CD14-positive monocyte (primary cell): ENCODE results near the gene KCNAB1. TPM values are rescaled to one million over a fixed set of nuclear protein-coding genes. Genes with fewer than 3 reads are reported as not detected.

Experiments
- DNase-seq, 3 donors: peaks; one replicate each; pipeline ENCODE4 v3.0.0-alpha.2; 2011 to 2022
- H2AFZ ChIP-seq: 2 replicates; pipeline ENCODE4 v1.6.0; 2012; ENCODE audit warnings: mild to moderate bottlenecking, low read depth, low read length, inconsistent platforms; ENCODE audit not compliant: insufficient read depth, poor library complexity, severe bottlenecking
- H3K27ac ChIP-seq, 2 donors: 1 replicate in 1 of 2; 2 replicates in 1 of 2; pipeline ENCODE4 v1.5.1; 2012 to 2013; ENCODE audit warnings: low read length in 2 of 2, control low read depth in 1 of 2, inconsistent platforms in 1 of 2, low read depth in 1 of 2, mild to moderate bottlenecking in 1 of 2
- H3K27me3 ChIP-seq, 2 donors: one replicate each; pipeline versions ENCODE4 v1.6.0 to v1.6.1; 2011 to 2013; ENCODE audit warnings: low read length in 2 of 2; ENCODE audit not compliant: control insufficient read depth in 2 of 2, insufficient read depth in 2 of 2
- H3K36me3 ChIP-seq, 2 donors: replicated peaks in 1 of 2; 1 replicate in 1 of 2; 2 replicates in 1 of 2; pipeline versions ENCODE4 v1.5.1 to v1.6.1; 2012 to 2013; ENCODE audit warnings: low read length in 2 of 2, control low read depth in 1 of 2, inconsistent platforms in 1 of 2, mild to moderate bottlenecking in 1 of 2; ENCODE audit not compliant: insufficient read depth in 2 of 2, control insufficient read depth in 1 of 2
- H3K4me1 ChIP-seq, 2 donors: 1 replicate in 1 of 2; 2 replicates in 1 of 2; pipeline versions ENCODE4 v1.5.1 to v1.6.1; 2012 to 2013; ENCODE audit warnings: low read length in 2 of 2, control low read depth in 1 of 2, inconsistent platforms in 1 of 2, mild to moderate bottlenecking in 1 of 2, moderate library complexity in 1 of 2; ENCODE audit not compliant: insufficient read depth in 2 of 2, control insufficient read depth in 1 of 2
- H3K4me2 ChIP-seq: replicated peaks from 2 replicates; pipeline ENCODE3; 2012; ENCODE audit warnings: low read length, moderate library complexity, mild to moderate bottlenecking; ENCODE audit not compliant: poor library complexity, severe bottlenecking; ENCODE audit errors: extremely low read depth
- H3K4me3 ChIP-seq, 3 experiments: fragments of 200-600 bp in 1 of 3; sonication (generic) in 1 of 3; replicated peaks in 1 of 3; 1 replicate in 2 of 3; 2 replicates in 1 of 3; pipeline ENCODE4 v1.5.1; 2011 to 2013; ENCODE audit warnings: low read length in 3 of 3, mild to moderate bottlenecking in 3 of 3, control low read depth in 2 of 3, low read depth in 2 of 3, inconsistent platforms in 1 of 3, moderate library complexity in 1 of 3
- H3K79me2 ChIP-seq: 2 replicates; pipeline ENCODE4 v1.6.0; 2012; ENCODE audit warnings: mild to moderate bottlenecking, control low read depth, inconsistent platforms, low read length, moderate library complexity; ENCODE audit not compliant: insufficient read depth
- H3K9ac ChIP-seq: 2 replicates; pipeline ENCODE4 v1.6.0; 2017; ENCODE audit warnings: low read length, mild to moderate bottlenecking; ENCODE audit not compliant: insufficient read depth, poor library complexity, severe bottlenecking
- H3K9me3 ChIP-seq, 2 donors: replicated peaks in 1 of 2; 1 replicate in 1 of 2; 2 replicates in 1 of 2; pipeline versions ENCODE4 v1.5.1 to v1.6.1; 2012 to 2013; ENCODE audit warnings: low read length in 2 of 2, control low read depth in 1 of 2; ENCODE audit not compliant: control insufficient read depth in 1 of 2, insufficient read depth in 1 of 2
- H4K20me1 ChIP-seq: 2 replicates; pipeline ENCODE4 v1.6.0; 2012; ENCODE audit warnings: mild to moderate bottlenecking, low read length, control low read depth, moderate library complexity; ENCODE audit not compliant: insufficient read depth
- H3K27ac Mint-ChIP-seq, 7 donors: one replicate each; pipeline ENCODE4 v1.8.0; 2020; ENCODE audit warnings: mild to moderate bottlenecking in 7 of 7, mixed read lengths in 7 of 7, moderate library complexity in 6 of 7, inconsistent platforms in 2 of 7
- H3K27me3 Mint-ChIP-seq, 3 donors: one replicate each; pipeline ENCODE4 v1.8.0; 2021 to 2022; ENCODE audit warnings: low read depth in 3 of 3, mild to moderate bottlenecking in 3 of 3, mixed read lengths in 3 of 3, moderate library complexity in 3 of 3, inconsistent platforms in 1 of 3
- H3K36me3 Mint-ChIP-seq, 2 donors: one replicate each; pipeline ENCODE4 v1.8.0; 2020; ENCODE audit warnings: mixed read lengths in 2 of 2, inconsistent platforms in 1 of 2, mild to moderate bottlenecking in 1 of 2
- H3K4me1 Mint-ChIP-seq: one replicate; pipeline ENCODE4 v1.8.0; 2020; ENCODE audit warnings: mild to moderate bottlenecking, mixed read lengths
- H3K4me3 Mint-ChIP-seq, 2 donors: one replicate each; pipeline ENCODE4 v1.8.0; 2020; ENCODE audit warnings: mild to moderate bottlenecking in 2 of 2, mixed read lengths in 2 of 2, moderate library complexity in 1 of 2
- H3K9me3 Mint-ChIP-seq, 7 donors: one replicate each; pipeline ENCODE4 v1.8.0; 2020 to 2022; ENCODE audit warnings: mixed read lengths in 7 of 7, mild to moderate bottlenecking in 6 of 7, moderate library complexity in 6 of 7, inconsistent platforms in 2 of 7
- CTCF ChIP-seq: fragments of 200-600 bp; IDR thresholded peaks from one replicate; pipeline ENCODE4 v1.8.0; 2022; ENCODE audit warnings: antibody characterized with exemption, mild to moderate bottlenecking
- WGBS: methylation state at CpG from one replicate; pipeline ENCODE4 v1.1.5; 2013; ENCODE audit warnings: missing lambda C conversion rate; ENCODE audit not compliant: insufficient coverage; 5-methylcytosine and 5-hydroxymethylcytosine counted together
- intact Hi-C, 2 donors: fragments of 100-400 bp; cut with micrococcal nuclease; formaldehyde crosslinking; loops; one replicate each; pipeline versions ENCODE4 v1.15.0 to v1.15.1; 2023
- polyA plus RNA-seq, 3 donors: library from polyadenylated mRNA; depleted of rRNA in 1 of 3; unstranded in 2 of 3; stranded (reverse) in 1 of 3; fragments of 300-500 nt in 2 of 3; fragments of >200 nt in 1 of 3; fragmentation: Illumina TruSeq in 2 of 3; gene quantifications; 1 replicate in 2 of 3; 2 replicates in 1 of 3; pipeline ENCODE4 v1.2.3, GENCODE V29; 2012 to 2021

Gene KCNAB1
- polyA plus RNA-seq, 3 donors, result 0.08 to 0.14 TPM; not detected in 1

DNA sequence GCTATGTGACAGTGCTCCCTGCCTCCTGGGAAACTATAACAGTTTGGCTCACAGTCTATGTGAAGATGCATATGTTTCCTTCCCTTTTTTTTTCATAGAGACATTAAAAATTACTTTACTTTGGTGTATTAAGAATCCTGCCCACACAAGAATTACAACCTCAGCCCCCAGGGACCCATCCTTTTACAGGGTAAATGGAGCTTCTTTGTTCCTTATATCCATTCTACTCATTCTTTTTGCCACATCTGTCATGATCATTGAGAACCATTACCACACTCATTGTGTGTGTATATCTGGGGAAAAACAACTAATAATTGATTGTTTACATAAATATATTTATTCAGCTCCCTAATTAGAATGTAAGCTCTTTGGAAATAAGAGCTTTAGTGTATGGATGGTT lies 277.2 kb downstream of the KCNAB1 start:
- intact Hi-C loops, result no loop called here
- Histone ChIP-seq H3K4me2 (no peak overlapping the region), H2AFZ (no peak overlapping the region), H3K9me3 (no peaks in the 10 kb centered on the region), H4K20me1 (no peaks in the 10 kb centered on the region), H3K4me3 (no peak overlapping the region), H3K9ac (no peak overlapping the region), H3K27me3 (no peaks in the 10 kb centered on the region), H3K36me3 (no peaks in the 10 kb centered on the region), H3K4me1 (no peaks in the 10 kb centered on the region), H3K79me2 (no peaks in the 10 kb centered on the region), H3K27ac (no peak overlapping the region)
- TF ChIP-seq CTCF, result no peak
- H3K27me3 Mint-ChIP-seq, result peaks cover 1 to 3% (median 2%) of the 10 kb centered on the region in 3 donors
- DNase-seq, result no peak
- H3K4me3 Mint-ChIP-seq, result no peak overlapping the region
- no peaks in the 10 kb centered on the region for H3K4me1 Mint-ChIP-seq
- no peak overlapping the region for H3K27ac Mint-ChIP-seq
- H3K9me3 Mint-ChIP-seq, result no peaks in the 10 kb centered on the region
- H3K36me3 Mint-ChIP-seq, result no peaks in the 10 kb centered on the region

DNA sequence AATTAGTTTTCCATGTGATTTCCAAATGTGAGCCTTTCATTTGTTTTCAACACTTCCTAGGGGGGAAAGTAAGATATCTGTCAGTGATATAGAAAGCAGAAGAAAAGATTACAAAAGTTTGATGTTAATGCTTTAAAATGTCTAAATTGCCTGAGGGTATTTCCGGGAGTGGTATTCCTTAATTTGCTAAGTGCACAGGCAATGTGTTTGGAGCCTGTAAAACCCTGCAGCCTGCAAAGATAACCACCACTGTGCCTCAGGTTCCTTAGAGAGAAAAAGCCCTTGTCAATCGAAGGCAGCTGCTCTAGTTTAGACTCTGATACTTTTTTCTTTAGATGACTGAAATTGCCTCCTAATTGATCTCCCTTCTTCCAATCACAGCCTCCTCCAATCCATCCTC lies 279.7 kb downstream of the KCNAB1 start:
- no peak overlapping the region for H3K27ac ChIP-seq
- H3K79me2 ChIP-seq, result no peaks in the 10 kb centered on the region
- H3K4me1 Mint-ChIP-seq, result no peaks in the 10 kb centered on the region
- H3K4me2 ChIP-seq, result no peak overlapping the region
- no peaks in the 10 kb centered on the region for H3K36me3 ChIP-seq
- H3K27ac Mint-ChIP-seq, result no peak overlapping the region
- TF ChIP-seq CTCF, result no peak
- H3K4me3 Mint-ChIP-seq, result no peak overlapping the region
- H3K4me3 ChIP-seq, result no peak overlapping the region
- no peaks in the 10 kb centered on the region for H4K20me1 ChIP-seq
- H2AFZ ChIP-seq, result no peak overlapping the region
- H3K9ac ChIP-seq, result no peak overlapping the region
- no peak for DNase-seq
- no peaks in the 10 kb centered on the region for H3K36me3 Mint-ChIP-seq
- H3K27me3 Mint-ChIP-seq, result peaks cover under 1 to 3% (median 1%) of the 10 kb centered on the region in 3 donors
- H3K27me3 ChIP-seq, result no peaks in the 10 kb centered on the region
- no peaks in the 10 kb centered on the region for H3K4me1 ChIP-seq
- no peaks in the 10 kb centered on the region for H3K9me3 ChIP-seq
- intact Hi-C loops, result no loop called here
- no peaks in the 10 kb centered on the region for H3K9me3 Mint-ChIP-seq
- WGBS, result 90% methylated on average over 1 of the region's 2 CpGs
